Epithelial cell of esophagus (primary cell): ENCODE results near the gene APC2.
A peak's percentile ranks its signal among the peaks of the same experiment; 100 is the strongest.

Experiments used
- DNase-seq: peaks from one replicate; pipeline ENCODE4 v3.0.0; 2010; ENCODE audit warnings: low read depth
- H3K4me3 ChIP-seq: 2 replicates; pipeline ENCODE4 v1.5.1; 2011; ENCODE audit warnings: mild to moderate bottlenecking, low read length, control low read depth
- TF ChIP-seq, protein P1 (sequence below): IDR thresholded peaks from 2 replicates; pipeline ENCODE4 v1.5.1; 2011; ENCODE audit warnings: low read depth, mild to moderate bottlenecking, low read length, control low read depth, inconsistent platforms; ENCODE audit not compliant: insufficient read depth; ENCODE audit errors: missing control alignments

Gene APC2

GRCh38 chr19:1466461-1467214, 16.7 kb downstream of the APC2 start:
- TF ChIP-seq, protein P1, sequence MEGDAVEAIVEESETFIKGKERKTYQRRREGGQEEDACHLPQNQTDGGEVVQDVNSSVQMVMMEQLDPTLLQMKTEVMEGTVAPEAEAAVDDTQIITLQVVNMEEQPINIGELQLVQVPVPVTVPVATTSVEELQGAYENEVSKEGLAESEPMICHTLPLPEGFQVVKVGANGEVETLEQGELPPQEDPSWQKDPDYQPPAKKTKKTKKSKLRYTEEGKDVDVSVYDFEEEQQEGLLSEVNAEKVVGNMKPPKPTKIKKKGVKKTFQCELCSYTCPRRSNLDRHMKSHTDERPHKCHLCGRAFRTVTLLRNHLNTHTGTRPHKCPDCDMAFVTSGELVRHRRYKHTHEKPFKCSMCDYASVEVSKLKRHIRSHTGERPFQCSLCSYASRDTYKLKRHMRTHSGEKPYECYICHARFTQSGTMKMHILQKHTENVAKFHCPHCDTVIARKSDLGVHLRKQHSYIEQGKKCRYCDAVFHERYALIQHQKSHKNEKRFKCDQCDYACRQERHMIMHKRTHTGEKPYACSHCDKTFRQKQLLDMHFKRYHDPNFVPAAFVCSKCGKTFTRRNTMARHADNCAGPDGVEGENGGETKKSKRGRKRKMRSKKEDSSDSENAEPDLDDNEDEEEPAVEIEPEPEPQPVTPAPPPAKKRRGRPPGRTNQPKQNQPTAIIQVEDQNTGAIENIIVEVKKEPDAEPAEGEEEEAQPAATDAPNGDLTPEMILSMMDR = no peak
- DNase-seq = no peak
- H3K4me3 ChIP-seq = no peak overlapping the region

DNA sequence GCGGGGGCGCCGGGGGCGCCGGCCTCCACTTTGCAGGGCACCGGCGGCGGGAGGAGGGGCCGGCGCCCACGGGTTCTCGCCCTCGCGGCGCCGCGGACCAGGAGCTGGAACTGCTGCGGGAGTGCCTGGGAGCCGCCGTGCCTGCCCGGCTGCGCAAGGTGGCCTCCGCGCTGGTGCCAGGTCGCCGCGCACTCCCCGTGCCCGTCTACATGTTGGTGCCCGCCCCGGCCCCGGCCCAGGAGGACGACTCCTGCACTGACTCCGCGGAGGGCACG, 17.2 kb downstream of the APC2 start:
- DNase-seq = no peak

GRCh38 chr19:1467490-1468273, 17.8 kb downstream of the APC2 start:
- DNase-seq = no peak
- TF ChIP-seq, protein P1 = no peak
- H3K4me3 ChIP-seq = no peak overlapping the region

More for the DNA sequence above, 17.2 kb downstream of the APC2 start:
- TF ChIP-seq, protein P1 = no peak
- no peak overlapping the region for H3K4me3 ChIP-seq

DNA sequence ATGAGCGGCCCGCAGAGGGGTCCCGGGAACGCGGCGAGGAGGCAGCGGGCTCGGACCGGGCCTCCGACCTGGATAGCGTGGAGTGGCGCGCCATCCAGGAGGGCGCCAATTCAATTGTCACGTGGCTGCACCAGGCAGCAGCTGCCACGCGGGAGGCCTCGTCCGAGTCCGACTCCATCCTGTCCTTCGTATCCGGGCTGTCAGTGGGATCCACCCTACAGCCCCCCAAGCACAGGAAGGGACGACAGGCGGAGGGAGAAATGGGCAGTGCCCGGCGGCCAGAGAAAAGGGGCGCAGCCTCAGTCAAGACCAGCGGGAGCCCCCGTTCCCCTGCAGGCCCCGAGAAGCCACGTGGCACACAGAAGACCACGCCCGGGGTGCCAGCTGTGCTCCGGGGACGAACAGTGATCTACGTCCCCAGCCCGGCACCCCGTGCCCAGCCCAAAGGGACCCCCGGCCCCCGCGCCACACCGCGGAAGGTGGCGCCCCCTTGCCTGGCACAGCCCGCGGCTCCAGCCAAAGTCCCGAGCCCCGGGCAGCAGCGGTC, 18.4 kb downstream of the APC2 start:
- H3K4me3 ChIP-seq = peak overlapping the region; percentile 1
- DNase-seq = no peak
- TF ChIP-seq, protein P1 = no peak

- peak overlapping the region; percentile 18 for H3K4me3 ChIP-seq
- DNase-seq = peak; percentile 78
- TF ChIP-seq, protein P1 = peak; percentile 16
Measured at GRCh38 chr19:1468821-1469254, 18.9 kb downstream of the APC2 start.

DNA sequence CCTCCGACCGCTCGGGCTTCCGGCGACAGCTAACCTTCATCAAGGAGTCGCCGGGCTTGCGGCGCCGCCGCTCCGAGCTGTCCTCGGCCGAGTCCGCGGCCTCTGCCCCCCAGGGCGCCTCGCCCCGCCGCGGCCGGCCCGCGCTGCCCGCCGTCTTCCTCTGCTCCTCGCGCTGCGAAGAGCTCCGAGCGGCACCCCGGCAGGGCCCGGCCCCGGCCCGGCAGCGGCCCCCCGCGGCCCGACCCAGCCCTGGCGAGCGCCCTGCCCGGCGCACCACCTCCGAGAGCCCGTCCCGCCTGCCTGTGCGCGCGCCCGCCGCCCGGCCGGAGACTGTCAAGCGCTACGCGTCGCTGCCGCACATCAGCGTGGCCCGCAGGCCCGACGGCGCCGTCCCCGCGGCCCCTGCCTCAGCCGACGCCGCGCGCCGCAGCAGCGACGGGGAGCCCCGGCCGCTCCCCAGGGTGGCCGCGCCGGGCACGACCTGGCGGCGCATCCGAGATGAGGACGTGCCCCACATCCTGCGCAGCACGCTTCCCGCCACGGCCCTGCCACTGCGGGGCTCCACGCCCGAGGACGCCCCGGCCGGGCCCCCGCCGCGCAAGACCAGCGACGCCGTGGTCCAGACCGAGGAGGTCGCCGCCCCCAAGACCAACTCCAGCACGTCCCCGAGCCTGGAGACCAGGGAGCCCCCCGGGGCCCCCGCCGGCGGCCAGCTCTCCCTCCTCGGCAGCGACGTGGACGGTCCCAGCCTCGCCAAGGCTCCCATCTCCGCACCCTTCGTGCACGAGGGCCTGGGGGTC, 19.5 kb downstream of the APC2 start:
- TF ChIP-seq, protein P1 = no peak
- DNase-seq = peak; percentile 56
- H3K4me3 ChIP-seq = peak overlapping the region; percentile 38
